DOHH2 (cell line): ENCODE data around the gene DENND1A.

Experiments used
- CTCF ChIP-seq: fragments of 200-600 bp; sonication (generic); IDR thresholded peaks from one replicate; pipeline ENCODE4 v1.5.1; 2014; ENCODE audit warnings: antibody characterized with exemption, mild to moderate bottlenecking, low read depth, low read length; ENCODE audit not compliant: poor library complexity, severe bottlenecking
- EZH2phosphoT487 ChIP-seq: fragments of 200-600 bp; sonication (generic); IDR thresholded peaks from 2 replicates; pipeline ENCODE4 v1.6.1; 2017; ENCODE audit warnings: borderline replicate concordance, mild to moderate bottlenecking, antibody characterized with exemption, low read length, moderate library complexity, mixed read lengths

- no peak for TF ChIP-seq CTCF
- TF ChIP-seq EZH2phosphoT487, result no peak
Measured at GRCh38 chr9:123564652-123565051, 365.3 kb downstream of the DENND1A start.
